Measurements from ENCODE around the gene RNF41. TPM values are rescaled to one million over a fixed set of nuclear protein-coding genes. Genes with fewer than 3 reads are reported as not detected.

Gene RNF41
- total RNA-seq, 2 donors from 2014 or later: 42.8 to 49.4 TPM

DNA sequence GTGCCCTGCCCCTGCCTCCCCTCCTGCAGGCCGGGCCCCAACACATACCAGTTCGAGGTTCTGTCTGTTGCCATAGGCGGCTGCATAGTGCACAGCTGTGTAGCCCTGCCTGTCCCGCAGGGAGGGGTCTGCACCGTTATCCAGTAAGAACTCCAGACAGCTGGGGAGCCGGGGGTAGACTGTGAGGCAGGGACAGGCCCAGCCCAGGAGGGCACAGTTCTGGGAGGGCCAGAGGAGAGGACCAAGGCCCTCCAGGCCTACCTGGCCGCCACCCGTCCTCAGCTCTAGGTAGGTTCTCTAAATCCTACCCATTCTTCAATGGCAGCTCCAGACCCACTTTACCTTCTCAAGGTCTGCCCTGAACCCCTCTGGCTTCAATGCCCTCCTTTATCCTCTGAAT is 27.0 kb upstream of the RNF41 start:
- DNase-seq (no peak), ATAC-seq (no peak)
- intact Hi-C loops (cut with DNase I): no loop called here

DNA sequence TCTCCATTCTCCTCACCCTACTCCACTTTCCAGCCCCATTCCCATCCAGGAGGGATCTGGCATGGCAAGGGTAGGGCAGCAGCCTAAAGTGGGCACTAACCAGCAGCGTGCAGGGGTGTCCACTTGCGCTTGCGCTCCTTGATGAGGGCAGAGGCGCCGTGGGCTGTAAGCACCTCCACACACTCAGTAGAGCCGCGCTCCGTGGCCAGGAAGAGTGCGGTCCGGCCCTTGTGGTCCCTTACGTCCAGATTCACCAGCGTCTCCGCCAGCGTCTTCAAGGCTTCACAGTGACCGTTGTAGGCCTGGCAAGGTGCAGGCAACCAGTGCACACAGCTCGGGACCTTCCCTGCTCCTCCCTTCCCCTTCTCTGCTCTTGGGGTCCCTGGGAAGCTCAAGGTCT is 26.2 kb upstream of the RNF41 start:
- no peak for ATAC-seq
- no peak for DNase-seq
- intact Hi-C loops (cut with DNase I): no loop called here

DNA sequence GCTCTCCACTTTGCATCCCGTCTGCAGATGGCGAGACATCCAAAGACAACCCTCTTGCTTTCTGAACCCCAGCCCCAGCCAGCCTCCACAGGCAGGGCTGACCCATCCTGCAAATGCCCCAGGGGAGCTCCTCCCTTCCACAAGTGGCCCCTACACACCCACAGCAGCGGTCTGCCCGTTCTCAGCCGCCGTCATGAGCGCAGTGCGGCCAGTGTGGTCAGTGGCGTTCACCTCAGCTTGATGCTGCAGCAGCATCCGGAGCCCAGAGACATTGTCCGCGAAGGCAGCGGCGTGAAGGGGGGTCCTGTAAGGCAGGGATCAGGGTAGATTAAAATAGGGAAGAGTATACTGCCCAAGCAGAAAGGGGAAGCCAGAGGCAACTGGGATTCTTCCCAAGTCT is 22.8 kb upstream of the RNF41 start:
- DNase-seq (no peak), ATAC-seq (no peak)
- intact Hi-C loops (cut with DNase I): no loop called here

DNA sequence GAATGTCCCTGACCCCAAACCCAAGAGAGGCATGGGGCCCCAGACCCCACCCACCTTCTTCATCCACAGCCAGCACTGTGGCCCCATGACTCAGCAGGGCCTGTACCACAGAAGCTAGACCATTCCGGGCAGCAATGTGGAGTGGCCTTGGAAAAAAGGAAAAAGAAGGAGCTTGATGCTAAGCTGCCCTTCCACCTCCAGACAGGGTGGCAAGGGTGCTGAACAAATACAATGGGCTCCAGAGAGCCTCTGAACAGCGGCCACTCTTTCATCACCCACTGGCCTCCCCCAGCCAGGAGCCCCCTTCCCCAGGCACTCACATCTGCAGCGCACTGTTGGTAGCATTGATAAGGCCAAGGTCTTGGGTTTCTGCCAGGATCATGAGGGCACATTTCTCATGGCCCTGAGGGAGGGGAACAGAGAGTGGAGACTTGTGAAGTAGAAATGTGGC is 22.0 kb upstream of the RNF41 start:
- DNase-seq: no peak
- intact Hi-C loops (cut with DNase I): no loop called here
- peak; percentile 14 to 62 for ATAC-seq

DNA sequence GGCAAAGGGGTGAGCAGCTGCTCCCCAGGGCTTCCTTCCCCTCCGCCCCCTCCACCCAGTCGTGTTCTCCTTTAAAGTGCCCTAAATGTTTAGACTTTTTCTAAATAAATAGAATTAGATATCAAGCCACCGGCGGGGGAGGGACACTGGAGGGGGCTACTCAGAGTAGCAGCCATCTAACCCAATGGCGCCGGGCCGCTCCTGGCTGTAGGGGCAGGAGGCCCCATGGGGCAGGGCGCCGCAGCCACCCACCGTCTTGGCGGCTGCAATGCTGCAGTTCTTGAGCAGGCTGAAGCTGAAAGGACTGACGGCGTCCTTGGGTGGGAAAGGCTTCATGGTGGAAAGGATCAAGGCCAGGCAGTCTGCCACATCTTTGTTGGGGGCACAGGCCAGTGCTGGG is 21.3 kb upstream of the RNF41 start:
- intact Hi-C loops (cut with DNase I): no loop called here
- ATAC-seq: no peak
- no peak for DNase-seq

DNA sequence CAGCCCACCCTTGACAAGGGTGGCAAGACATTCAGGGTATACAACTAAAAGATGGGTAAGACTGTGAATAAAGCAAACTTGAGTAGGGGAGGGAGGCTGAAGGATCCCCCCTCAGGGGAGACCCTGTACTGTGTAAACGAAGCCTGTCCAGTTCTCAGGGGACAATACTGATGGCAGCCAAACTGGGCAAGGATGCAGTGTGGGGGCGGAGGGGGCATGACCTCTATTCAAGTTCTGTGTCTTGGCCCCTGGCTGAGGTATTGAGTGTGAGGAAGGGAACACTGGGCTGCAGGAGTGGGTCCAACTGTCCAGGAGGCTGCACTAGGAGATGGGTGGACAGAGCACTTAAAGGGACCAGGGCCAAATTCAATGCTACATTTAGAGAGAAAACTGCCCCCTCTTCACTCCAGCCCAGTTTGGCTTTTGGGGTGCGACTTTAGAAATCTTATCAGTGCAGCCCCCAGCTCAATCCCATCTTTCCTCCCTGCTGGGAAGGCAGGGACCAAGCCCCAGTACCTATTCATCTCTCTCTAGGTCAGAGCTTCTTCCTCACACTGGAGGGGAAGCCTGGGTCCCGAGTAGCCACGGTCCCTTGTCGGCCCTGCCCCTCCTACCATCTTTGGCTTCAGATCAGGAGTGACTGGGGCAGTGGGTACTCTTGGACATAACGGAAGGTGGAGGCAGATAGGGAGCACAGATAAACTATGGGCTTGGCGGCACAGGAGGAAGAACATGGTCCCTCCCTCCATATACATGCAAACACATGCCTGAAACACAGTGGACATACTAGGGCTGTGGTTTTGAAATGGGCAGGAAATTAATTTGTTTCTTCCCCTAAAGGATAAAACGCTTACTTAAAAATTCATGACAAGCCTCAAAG is 19.9 kb upstream of the RNF41 start:
- ATAC-seq (no peak), DNase-seq (no peak)
- intact Hi-C loops (cut with DNase I): no loop called here

DNA sequence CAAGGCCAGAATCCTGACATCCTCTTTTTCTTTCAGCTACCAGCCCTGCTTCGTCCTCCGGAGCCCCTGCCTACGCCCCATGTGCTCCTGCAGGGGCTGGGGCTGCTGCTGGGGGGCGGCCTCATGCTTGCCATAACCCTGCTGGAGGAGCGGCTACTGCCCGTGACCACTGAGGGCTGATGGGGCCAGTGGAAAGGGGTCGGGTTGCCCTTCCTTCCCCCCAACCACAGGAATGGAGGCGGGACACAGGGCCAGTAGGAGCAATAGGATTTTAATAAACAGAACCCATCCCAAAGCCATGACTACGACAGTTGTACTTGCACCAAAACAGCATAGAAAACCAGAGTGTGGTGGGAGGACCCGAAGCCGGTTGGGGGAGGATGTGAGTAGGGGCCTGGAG is 15.8 kb upstream of the RNF41 start:
- ATAC-seq (no peak), DNase-seq (no peak)
- intact Hi-C loops (cut with DNase I): no loop called here

DNA sequence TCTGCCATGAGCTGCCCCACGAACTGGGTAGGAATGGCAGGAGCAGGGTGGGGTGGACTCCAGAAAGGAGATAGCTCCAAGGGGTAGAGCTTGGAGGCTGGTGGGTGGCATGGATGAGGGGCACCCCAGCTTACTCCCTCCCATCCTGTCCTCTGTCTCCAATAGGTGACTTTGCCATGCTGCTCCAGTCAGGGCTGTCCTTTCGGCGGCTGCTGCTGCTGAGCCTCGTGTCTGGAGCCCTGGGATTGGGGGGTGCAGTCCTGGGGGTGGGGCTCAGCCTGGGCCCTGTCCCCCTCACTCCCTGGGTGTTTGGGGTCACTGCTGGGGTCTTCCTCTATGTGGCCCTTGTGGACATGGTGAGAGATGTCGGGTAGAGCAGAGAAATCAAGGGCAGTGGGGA is 15.3 kb upstream of the RNF41 start:
- intact Hi-C loops (cut with DNase I): no loop called here
- peak in 1 of 2 donors; percentile 3 for ATAC-seq
- DNase-seq: no peak

DNA sequence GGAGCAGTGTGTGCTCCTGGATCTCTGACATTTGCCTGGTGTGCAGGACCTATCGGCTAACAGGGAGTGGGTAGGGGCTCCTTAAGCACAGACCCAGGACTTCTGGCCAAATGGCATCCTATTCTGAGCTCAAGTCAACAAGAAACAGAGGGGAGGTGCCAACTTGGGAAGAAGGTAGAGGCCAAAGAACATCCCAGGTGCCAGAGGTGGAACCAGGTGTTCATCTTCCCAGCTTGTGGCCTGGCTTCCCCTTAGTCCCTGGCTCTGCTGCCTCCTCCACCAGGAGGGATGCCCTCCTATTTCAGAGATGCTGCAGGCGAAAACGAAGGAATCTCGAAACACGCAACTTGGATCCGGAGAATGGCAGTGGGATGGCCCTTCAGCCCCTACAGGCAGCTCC is 14.4 kb upstream of the RNF41 start:
- DNase-seq: no peak
- ATAC-seq: no peak
- intact Hi-C loops (cut with DNase I): no loop called here

DNA sequence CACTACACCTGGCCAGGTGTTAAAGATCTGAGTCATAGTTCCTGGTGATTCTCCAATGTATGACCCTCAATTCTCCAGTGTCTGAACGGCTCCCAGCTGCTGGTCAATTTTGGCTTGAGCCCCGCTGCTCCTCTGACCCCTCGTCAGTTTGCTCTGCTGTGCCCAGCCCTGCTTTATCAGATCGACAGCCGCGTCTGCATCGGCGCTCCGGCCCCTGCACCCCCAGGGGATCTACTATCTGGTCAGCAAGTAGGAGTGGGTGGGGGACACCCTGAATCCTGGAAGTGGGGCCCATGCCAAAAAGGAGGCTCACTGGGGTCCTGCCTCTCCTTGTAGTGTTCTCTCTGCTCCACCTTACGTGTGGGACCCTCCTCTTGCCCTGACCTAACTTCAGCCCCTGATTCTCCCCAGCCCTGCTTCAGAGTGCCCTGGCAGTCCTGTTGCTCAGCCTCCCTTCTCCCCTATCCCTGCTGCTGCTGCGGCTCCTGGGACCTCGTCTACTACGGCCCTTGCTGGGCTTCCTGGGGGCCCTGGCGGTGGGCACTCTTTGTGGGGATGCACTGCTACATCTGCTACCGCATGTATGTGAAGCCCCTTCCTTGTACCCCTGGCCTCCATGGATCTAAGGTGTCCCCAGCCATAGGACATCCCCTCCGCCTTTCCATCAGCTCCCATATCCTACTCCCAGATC is 13.2 kb upstream of the RNF41 start:
- no peak for DNase-seq
- no peak for ATAC-seq
- intact Hi-C loops (cut with DNase I): no loop called here

DNA sequence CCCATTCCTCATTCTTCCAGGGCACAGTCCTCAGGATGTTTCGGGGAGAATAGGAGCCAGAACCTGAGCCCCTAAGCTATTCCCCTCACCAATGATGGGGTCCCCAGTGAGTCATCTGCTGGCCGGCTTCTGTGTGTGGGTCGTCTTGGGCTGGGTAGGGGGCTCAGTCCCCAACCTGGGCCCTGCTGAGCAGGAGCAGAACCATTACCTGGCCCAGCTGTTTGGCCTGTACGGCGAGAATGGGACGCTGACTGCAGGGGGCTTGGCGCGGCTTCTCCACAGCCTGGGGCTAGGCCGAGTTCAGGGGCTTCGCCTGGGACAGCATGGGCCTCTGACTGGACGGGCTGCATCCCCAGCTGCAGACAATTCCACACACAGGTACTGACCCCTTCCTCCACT is 9.5 kb upstream of the RNF41 start:
- DNase-seq (no peak), ATAC-seq (peak in 1 of 2 donors; percentile 10)
- intact Hi-C loops (cut with DNase I): no loop called here

DNA sequence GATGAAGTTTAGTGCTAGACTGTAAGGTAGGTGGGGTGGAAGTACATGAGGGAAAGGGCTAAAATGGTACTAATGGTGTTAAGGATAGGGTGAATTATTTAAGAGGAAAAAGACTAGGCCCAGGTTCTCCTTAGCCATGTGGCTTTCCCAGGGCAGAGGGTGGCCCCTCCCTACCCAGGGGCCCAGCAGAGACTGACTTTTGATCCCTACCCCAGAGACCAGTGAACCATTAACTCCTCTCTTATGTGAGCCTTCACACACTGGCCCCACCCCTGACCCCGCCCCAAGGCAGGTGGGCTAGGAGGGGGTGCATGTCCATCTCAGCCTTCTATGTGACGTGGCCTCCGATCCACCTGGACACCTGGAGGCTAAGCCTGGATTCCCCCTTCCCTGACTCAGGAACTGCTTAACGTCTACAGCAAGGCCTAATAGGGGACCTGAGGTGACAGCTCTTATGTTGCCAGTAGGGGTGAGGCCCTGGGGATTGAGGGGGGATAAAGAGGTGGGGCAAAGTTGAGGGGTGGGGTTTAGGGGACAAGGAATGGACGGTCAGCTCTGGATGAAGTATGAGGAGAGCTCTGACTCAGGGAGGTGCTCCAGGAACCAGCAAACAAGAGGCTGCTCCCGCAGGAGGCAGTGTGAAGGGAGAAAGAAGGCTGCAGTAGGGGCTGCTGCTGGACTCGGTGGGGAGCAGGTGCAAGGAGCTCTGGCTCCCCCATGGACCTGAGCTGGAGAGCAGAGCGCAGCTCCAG is 8.9 kb upstream of the RNF41 start:
- DNase-seq (no peak), ATAC-seq (no peak)
- intact Hi-C loops (cut with DNase I): no loop called here

DNA sequence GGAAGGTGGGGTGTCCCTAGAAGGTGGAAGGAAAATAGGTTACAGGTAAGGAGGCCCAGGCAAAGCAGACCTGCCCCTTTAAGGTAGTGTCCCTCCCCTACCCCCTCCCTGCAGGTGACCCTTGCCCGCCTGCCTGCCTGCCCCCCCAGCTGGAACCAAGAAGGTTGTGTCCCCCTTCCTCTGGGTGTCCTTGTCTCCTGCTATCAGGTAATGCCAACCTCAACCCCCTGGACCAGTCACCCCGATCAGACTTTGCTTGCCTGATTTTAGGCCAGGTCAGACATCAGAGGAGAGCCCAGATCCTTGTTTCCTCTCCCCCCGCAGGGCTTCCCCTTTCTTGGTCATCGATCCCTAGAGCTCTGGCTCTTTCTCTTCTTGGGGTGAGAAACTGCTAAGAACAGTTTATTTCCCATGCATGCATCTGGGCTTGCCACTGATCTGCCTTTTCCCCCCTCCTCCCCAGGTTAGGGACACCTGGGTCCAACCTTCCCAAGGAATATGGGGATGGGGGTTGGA is 8.3 kb upstream of the RNF41 start, which contains the start of gene SLC39A5:
TSS of gene SLC39A5 (plus strand) at position 136 of the 516 bp plus-strand sequence. CDS start 1,224 bp downstream, outside the sequence.
- intact Hi-C loops (cut with DNase I): no loop called here
- ATAC-seq: no peak
- DNase-seq: no peak

DNA sequence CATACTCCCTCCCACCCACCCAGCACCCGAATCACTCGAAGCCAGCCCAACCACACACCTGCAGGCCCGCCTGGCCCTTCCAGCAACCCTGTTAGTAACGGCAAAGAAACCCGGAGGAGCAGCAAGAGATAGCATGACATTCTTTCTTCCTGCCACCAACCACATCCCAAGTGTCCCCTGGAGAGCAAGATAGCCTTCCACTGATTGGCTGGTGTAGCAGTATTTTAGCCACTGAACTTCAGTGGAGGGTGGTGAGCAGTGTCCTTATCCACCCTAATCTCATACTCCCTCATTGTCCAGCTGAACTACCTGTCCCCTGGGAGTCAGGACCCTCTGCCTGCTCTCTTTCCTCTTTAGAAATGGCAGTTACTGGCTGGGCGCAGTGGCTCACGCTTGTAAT is 7.4 kb upstream of the RNF41 start:
- no peak for DNase-seq
- intact Hi-C loops (cut with DNase I): no loop called here
- no peak for ATAC-seq

DNA sequence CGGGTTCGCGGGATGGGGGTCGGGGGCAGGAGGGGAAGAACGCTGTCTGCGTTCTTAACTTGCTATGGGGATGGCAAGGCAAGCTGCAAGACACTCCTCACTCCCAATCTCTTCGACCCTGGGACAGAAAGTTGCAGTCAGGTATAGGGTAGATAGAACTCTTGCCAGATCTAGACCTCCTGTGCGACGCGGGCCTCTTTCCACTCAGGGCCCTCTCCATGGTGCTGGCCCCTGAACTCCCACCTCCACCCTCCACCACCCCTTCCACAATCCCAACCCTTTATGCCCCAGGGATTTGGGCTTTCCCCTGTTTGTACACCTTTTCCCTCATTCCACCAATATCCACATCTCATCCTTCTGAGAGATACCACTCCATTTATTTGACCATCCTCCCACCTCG is 3.2 kb upstream of the RNF41 start:
- ATAC-seq: no peak
- DNase-seq: no peak
- intact Hi-C loops (cut with DNase I): loop anchor here in 1 of 2 donors (5.0 kb wide), 1 partner anchor 38 kb away; the partner anchor contains the start of gene SMARCC2

DNA sequence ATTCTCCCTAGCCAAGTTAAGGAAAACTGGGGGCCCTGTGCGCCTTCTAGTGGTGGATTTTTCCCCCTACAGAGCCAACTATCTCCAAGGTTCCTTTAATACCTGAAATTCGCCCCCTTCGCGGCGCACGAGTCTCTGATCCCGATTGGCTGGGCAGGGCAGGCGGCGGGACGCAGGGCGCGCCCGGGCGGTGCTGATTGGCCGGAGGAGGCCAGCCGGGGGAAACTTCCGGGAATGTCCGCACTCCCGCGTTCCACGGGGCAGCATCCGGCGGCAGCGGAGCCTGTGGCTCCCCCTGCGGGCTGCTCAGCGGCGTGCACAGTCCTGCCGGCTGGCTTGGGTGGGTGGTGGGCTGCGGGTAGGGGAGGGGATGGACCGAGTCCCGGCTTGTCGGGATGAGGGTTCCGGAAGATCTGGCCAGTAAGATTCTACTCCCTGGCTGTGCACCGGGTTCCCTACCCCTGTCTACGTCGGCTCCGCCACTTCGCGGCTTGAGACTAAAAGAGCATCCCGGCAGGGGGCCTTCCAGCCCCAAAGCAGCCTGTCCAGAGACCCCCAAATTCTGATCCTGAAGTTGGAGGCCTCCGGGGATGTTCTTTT is 2.5 kb upstream of the RNF41 start, which contains the start of gene NABP2:
TSS of gene NABP2 (plus strand) at position 241 of the 600 bp plus-strand sequence. CDS start 515 bp downstream, outside the sequence.
- DNase-seq (peak; percentile 99), ATAC-seq (peak; percentile 87 to 89)
- intact Hi-C loops (cut with DNase I): loop anchor here in 1 of 2 donors (5.0 kb wide), 1 partner anchor 37 kb away; the partner anchor contains the start of gene SMARCC2

DNA sequence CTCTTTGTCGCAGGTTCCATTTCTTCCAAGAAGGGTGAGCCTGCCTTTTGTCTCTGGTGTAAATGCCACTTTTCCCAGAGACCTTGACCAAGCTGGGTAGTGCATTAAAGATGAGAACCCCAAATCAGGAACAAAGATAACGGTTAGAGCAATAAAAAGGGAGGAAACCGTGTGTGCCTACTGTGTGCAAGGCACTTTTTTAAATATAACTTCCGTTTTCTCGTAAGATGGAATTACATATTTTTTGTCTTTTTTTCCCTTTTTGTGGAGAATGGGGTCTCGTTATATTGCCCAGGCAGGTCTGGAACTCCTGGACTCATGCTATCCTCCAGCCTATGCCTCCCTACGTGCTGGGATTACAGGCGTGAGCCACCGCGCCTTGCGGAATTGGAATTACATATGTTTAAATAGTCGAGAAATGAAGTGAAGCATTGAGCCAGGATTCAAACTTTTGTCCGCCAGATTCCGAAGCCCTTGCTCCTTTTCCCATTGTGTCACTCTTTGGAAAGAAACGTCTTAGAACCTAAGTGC is 1.9 kb upstream of the RNF41 start:
- DNase-seq (no peak), ATAC-seq (no peak)
- intact Hi-C loops (cut with DNase I): loop anchor here in 1 of 2 donors (5.0 kb wide), 1 partner anchor 36 kb away; the partner anchor contains the start of gene SMARCC2

DNA sequence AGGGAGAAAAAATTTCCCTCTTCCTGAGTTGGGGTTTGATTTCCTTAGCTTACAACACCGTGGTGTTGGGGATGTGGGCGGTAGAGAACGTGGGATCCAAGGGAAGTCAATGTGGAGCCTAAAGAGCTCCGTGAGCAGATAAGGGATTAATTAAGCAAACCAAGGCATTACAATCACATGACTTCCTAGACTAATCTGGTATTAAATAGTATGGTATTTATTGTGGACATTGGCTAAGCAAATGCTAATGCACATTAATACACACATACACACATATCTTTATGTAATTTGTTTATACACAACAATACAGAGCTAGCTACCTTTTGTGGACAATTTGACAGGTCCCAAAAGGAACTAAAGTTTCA is 791 bp upstream of the RNF41 start:
- intact Hi-C loops (cut with DNase I): loop anchor here in 1 of 2 donors (5.0 kb wide), 1 partner anchor 35 kb away; the partner anchor contains the start of gene SMARCC2
- ATAC-seq (no peak), DNase-seq (no peak)
